Glomerular visceral epithelial cell (primary cell): ENCODE results near the gene PPIB.
"Not testable (repeated sequence)": the region's sequence is repeated elsewhere in the genome, so short reads cannot be mapped to it uniquely, and the experiment has no call there.

Experiments
- DNase-seq: peaks from one replicate; pipeline ENCODE4 v3.0.0-alpha.2; 2016; ENCODE audit errors: extremely low spot score

PPIB gene

DNA sequence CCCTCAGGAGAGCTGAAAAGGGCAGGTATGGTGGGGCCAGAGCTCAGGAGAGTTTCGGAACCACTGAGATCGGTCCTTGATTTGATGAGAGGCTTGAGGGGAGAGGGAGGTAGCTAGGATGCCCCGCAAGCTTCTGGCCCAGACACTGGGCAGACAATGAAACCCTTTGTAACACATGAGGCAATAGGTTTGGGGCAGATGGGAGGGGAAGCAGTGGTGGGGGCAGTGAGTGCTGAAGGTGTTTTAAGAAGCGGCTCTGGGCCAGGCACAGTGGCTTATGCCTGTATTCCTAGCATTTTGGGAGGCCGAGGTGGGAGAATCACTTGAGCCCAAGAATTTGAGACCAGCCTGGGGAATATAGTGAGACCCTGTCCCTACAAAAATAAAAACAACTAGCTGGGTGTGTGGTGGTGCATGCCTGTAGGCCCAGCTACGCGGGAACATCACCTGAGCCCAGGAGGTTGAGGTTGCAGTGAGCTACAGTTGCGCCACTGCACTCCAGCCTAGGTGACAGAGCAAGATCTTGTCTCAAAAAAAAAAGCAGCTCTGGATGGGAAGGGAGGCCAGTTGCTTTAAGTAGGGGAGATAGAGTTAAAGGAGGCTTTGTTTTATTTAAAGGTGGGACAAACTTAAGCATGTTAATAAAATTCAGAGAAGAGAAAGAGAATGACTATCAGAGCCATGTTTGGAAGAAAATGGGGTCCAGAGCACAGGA, 20.9 kb downstream of the PPIB start:
- no peak for DNase-seq

DNA sequence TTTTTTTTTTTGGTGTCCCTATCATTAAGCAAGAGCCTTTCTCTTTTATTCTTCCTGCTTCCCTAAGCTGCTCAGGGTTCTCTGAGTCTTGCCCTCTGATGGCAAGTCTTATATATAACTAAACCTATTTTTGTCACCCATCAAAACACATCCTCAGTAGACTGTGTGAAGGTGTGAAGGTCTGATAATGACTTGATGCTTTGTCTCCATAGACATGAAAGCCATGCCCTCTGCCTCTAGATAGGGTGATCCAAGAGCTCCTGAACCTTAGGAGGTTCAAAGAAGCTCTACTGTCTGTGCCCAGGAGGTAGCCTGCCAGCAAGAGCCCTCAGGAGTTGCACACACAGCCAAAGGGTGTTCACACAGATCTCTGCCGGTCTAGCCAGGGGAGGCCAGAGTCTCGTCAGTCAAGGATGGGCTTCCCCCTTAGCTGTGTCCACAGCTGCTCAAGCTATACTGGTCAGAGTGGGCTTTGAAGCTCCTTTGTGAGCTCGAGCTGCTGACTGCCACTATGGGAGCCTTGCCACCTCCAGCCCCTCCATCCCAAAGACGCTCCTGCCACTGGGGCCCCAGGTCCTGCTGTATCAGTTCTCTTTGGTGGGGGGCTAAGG, 24.4 kb downstream of the PPIB start:
- DNase-seq = no peak

GRCh38 chr15:64137226-64137833, 25.5 kb downstream of the PPIB start:
- DNase-seq = no peak

DNA sequence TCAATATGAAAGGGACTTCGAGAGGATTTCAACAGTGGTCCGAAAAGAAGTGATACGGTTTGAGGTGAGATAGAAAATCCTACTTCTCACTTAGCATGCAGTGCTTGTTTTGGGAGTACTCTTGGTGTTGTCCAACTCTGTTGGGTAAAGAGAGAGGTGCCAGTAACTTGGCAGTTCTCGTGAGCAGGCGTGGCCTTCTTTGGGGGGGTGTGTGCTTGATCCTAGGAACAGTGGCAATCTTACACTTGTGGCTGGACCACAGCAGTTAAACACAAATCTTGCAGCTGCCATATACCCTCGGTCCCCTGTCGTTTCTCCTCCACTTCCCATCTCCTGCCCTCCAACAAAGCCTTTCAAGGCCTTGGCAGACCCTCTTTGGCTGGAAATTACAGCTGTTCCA, 26.5 kb downstream of the PPIB start:
- DNase-seq = no peak

DNA sequence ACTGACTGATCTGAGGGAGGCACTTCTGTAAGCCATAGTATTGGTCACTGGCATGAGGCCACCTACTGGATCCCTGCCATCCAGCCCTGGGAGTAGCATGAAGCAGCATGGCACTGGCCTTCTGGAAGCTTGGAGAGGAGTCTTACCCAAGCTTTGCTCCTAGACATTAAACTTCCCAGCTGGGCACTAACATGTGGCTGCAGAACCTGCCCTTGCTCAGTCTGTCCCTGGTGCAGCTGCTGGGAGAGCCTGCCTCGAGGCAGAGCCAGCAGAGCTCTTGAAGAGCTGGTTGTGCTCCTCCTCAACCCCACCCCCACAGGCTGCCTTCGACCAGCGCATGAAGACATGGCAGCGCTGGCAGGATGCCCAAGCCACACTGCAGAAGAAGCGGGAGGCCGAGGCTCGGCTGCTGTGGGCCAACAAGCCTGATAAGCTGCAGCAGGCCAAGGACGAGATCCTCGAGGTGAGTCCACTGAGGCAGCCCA, 28.4 kb downstream of the PPIB start:
- no peak for DNase-seq

DNA sequence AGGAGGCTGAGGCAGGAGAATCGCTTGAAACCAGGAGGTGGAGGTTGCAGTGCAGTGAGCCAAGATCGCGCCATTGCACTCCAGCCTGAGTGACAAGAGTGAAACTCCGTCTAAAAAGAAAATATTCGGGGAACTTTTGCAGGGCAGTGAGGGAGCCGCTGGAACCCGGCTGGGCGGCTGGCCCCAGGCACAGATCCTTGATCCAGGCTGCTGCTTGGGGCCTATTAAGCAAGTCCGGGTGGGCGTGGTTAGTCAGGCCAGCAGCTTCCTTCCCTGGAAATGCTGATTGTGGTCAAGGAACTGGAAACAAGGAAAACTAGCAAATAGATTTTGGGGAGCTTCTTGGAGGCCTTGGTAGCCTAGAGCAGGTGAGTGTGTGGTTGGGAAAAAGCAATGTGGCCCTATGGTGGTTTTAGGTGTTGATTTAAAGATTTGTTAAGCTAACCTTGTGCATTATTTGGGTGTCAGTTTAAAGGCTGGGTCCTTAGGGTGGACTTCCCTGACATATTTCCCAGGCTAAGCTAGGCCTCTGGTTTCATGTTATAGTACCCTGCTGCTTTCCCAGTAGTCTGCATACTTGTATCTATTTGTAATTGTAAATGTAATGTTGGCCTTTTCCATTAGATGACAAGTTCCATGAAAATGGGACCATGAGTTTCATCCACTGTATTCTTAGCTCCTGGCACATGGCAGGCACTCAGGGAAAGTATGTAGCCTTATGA, 29.0 kb downstream of the PPIB start:
- DNase-seq = no peak

DNA sequence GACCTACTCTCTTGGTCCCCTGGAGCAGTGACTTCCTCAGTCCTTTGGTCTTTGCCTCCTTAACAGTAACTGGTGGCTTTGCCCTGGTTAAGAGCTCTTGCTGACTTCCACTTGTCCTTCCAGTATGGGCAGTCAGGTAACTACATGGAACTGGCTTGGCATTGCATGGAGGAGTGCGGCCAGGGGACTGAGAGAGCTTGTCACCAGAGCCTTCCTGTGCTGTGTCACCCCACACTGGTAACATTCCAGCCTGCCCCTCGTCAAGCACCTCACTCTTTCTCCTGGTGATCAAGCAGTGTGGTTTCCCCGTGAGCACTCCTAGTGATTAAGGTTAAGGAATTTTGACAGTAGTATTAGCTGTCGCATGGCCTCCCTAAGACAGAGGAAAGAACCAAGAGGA, 30.6 kb downstream of the PPIB start:
- DNase-seq = no peak

DNA sequence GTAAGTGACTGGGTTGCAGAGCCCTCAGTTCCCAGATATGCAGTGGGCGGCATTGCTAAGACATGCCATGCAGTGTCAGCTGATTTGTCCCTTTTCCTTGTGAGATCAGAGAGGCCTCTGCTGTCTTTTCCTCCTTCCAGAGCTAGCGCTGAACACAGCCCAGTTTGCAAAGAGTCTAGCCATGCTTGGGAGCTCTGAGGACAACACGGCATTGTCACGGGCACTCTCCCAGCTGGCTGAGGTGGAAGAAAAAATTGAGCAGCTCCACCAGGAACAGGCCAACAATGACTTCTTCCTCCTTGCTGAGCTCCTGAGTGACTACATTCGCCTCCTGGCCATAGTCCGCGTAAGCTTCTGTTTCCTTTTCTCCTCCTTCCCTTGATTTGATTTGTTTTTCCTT, 31.3 kb downstream of the PPIB start:
- DNase-seq = no peak

- no peak for DNase-seq
Observed at GRCh38 chr15:64130159-64130558, 32.7 kb downstream of the PPIB start.

- DNase-seq = no peak
Observed at GRCh38 chr15:64127521-64128270, 35.1 kb downstream of the PPIB start.

DNA sequence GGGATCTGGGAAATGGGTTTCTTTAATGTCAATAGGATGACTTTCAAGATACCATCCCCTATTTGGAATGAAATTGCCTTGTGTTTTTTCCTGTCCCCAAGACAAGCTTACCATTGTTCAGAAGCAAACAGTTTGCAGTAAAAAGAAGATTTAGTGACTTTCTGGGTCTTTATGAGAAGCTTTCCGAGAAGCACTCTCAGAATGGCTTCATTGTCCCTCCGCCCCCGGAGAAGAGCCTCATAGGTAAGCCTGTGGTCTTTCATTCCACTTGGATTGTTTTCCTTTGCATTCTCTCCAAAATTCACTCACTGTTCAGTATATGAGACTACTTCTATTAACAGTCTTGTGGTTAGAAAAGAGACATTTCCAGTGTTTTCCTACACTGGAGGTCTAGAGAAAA, 36.8 kb downstream of the PPIB start:
- DNase-seq = no peak

- DNase-seq = no peak
Observed at GRCh38 chr15:64122936-64123351, 39.9 kb downstream of the PPIB start.

DNA sequence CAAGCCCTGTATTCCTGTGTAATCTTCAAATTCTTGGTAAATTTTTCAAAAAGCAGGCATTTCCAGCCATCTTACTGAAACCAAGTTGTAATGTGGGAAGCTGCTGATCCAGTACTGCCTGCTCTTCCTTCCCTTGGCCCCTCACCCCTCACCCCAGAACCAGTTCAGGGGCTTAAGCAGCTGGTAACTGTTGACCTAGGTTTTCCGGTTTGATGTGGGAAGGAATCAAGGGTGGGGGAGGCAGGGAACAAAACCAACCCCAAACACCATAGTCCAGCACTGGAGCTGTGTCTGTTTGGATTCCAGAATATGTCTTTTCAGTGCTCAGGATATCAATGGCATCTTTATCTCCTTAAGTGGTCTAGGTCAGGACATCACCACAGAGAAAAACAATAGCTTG, 40.4 kb downstream of the PPIB start:
- DNase-seq = no peak

- DNase-seq = no peak
Observed at GRCh38 chr15:64121614-64122013, 41.2 kb downstream of the PPIB start.

DNA sequence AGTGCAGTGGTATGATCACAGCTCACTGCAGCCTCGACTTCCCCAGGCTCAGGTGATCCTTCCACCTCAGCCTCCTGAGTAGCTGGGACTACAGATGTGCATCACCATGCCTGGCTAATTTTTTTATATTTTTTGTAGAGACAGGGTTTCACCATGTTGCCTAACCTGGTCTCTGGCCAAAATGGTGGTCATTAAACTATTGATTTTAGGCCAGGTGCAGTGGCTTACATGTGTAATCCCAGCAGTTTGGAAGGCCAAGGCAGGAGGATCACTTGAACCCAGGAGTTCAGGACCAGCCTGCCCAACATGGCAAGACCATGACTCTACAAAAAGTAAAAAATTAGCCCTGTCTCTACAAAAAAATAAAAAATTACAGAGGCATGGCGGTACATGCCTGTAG, 42.5 kb downstream of the PPIB start:
- DNase-seq = not testable (repeated sequence)

GRCh38 chr15:64117759-64118487, 44.9 kb downstream of the PPIB start:
- DNase-seq = no peak

- DNase-seq = no peak
Observed at GRCh38 chr15:64112904-64113303, 49.9 kb downstream of the PPIB start.

GRCh38 chr15:64112073-64112772, 50.6 kb downstream of the PPIB start:
- no peak for DNase-seq

- DNase-seq = no peak
Observed at GRCh38 chr15:64111679-64112050, 51.2 kb downstream of the PPIB start.

- DNase-seq = no peak
Observed at GRCh38 chr15:64110950-64111678, 51.7 kb downstream of the PPIB start.
